HL-60 (cell line): ENCODE data around the gene ZNF740.

Experiments
- DNase-seq, 2 experiments: peaks; one replicate each; pipeline ENCODE4 v3.0.0-alpha.2; 2010 to 2020; ENCODE audit warnings: low read depth in 1 of 2, low spot score in 1 of 2
- H3K27ac ChIP-seq: fragments of 250-450 bp; sonication (Bioruptor Pico); replicated peaks from 2 replicates; pipeline ENCODE4 v1.5.1; 2020; ENCODE audit warnings: mild to moderate bottlenecking, moderate library complexity
- H3K27me3 ChIP-seq: fragments of 250-450 bp; sonication (Bioruptor Pico); 2 replicates; pipeline ENCODE4 v1.5.1; 2021; ENCODE audit warnings: mild to moderate bottlenecking, moderate library complexity; ENCODE audit not compliant: insufficient read depth, poor library complexity, severe bottlenecking
- H3K4me3 ChIP-seq: replicated peaks from 2 replicates; pipeline ENCODE4 v1.5.1; 2011; ENCODE audit warnings: mild to moderate bottlenecking, control low read depth, low read length; ENCODE audit not compliant: insufficient read depth
- GABPA ChIP-seq: IDR thresholded peaks from 2 replicates; pipeline ENCODE4 v1.6.1; 2012; ENCODE audit warnings: low read depth
- POLR2AphosphoS5 ChIP-seq: IDR thresholded peaks from 2 replicates; pipeline ENCODE4 v1.6.1; 2012; ENCODE audit warnings: low read depth
- SPI1 ChIP-seq: IDR thresholded peaks from 2 replicates; pipeline ENCODE4 v1.6.1; 2012; ENCODE audit warnings: low read depth, mild to moderate bottlenecking, borderline replicate concordance
- long read RNA-seq: library from polyadenylated mRNA; unstranded; transcript quantifications from one replicate; pipeline ENCODE4 v2.0.0, GENCODE V29; 2020
- TF ChIP-seq, protein P1 (sequence below): IDR thresholded peaks from one replicate; pipeline ENCODE4 v1.5.1; 2011; ENCODE audit warnings: low read length, control low read depth, inconsistent platforms; ENCODE audit not compliant: insufficient read depth
- TF ChIP-seq, protein P2 (sequence below): IDR thresholded peaks from 2 replicates; pipeline ENCODE4 v1.6.1; 2012; ENCODE audit warnings: low read depth; ENCODE audit not compliant: insufficient replicate concordance

Gene ZNF740
- long read RNA-seq, full-length matches to known transcripts = 2 of 7 reads
- long read RNA-seq, partial matches to known transcripts = 0 of 7 reads
- long read RNA-seq, other reads (novel, unspliced or antisense) = 5 of 7 reads

DNA sequence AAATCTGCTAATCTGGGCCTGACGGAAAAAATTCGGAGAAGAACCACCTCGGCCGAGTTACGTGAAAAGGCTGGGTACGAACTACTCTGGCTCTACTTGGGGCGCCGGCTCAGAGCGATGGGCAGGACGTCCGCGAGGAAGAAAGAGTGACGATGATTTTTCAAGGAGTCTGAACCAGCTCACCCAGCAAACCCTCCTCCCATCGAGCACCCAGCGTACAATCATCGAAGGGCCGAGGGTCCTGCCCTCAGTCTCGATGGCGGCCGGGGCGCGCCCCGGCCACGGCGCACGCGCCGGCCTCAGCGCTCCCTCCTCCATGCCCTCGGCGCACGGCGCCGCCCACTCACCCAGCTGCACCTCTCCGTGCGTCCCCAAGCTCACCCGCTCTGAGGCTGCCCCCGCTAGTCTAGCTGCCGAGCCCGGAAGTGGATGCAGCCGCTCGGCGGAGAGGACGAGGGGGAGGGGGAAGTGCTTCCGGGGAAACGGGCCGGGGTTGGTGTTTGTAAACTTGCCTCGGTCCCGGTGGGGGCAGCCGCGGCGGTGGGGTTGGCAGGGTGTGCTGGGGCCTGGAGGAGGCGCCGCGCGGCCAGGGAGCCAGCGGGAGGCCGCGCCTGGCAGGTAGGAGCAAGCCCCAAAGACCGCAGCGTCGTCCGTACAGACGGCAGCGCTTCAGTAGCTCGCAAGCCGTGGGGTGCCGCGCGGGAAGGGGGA lies at the start of gene ZNF740, which contains the start of gene CSAD:
TSS of gene ZNF740 (plus strand) at position 503 of the 711 bp plus-strand sequence. CDS start 1,262 bp downstream, outside the sequence.
TSS of gene CSAD (minus strand) at position 706 of the 711 bp plus-strand sequence. CDS start 7,455 bp downstream, outside the sequence.
- no peaks in the 10 kb centered on the region for H3K27me3 ChIP-seq
- H3K4me3 ChIP-seq = peak within 1 kb of the TSS; percentile 82
- H3K27ac ChIP-seq = peak within 1 kb of the TSS; percentile 92
- TF ChIP-seq, protein P1, sequence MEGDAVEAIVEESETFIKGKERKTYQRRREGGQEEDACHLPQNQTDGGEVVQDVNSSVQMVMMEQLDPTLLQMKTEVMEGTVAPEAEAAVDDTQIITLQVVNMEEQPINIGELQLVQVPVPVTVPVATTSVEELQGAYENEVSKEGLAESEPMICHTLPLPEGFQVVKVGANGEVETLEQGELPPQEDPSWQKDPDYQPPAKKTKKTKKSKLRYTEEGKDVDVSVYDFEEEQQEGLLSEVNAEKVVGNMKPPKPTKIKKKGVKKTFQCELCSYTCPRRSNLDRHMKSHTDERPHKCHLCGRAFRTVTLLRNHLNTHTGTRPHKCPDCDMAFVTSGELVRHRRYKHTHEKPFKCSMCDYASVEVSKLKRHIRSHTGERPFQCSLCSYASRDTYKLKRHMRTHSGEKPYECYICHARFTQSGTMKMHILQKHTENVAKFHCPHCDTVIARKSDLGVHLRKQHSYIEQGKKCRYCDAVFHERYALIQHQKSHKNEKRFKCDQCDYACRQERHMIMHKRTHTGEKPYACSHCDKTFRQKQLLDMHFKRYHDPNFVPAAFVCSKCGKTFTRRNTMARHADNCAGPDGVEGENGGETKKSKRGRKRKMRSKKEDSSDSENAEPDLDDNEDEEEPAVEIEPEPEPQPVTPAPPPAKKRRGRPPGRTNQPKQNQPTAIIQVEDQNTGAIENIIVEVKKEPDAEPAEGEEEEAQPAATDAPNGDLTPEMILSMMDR = no peak
- TF ChIP-seq GABPA (peak; percentile 97), POLR2AphosphoS5 (peak; percentile 88), SPI1 (peak; percentile 69; the same call in 1 of the 2 replicates)
- TF ChIP-seq, protein P2, sequence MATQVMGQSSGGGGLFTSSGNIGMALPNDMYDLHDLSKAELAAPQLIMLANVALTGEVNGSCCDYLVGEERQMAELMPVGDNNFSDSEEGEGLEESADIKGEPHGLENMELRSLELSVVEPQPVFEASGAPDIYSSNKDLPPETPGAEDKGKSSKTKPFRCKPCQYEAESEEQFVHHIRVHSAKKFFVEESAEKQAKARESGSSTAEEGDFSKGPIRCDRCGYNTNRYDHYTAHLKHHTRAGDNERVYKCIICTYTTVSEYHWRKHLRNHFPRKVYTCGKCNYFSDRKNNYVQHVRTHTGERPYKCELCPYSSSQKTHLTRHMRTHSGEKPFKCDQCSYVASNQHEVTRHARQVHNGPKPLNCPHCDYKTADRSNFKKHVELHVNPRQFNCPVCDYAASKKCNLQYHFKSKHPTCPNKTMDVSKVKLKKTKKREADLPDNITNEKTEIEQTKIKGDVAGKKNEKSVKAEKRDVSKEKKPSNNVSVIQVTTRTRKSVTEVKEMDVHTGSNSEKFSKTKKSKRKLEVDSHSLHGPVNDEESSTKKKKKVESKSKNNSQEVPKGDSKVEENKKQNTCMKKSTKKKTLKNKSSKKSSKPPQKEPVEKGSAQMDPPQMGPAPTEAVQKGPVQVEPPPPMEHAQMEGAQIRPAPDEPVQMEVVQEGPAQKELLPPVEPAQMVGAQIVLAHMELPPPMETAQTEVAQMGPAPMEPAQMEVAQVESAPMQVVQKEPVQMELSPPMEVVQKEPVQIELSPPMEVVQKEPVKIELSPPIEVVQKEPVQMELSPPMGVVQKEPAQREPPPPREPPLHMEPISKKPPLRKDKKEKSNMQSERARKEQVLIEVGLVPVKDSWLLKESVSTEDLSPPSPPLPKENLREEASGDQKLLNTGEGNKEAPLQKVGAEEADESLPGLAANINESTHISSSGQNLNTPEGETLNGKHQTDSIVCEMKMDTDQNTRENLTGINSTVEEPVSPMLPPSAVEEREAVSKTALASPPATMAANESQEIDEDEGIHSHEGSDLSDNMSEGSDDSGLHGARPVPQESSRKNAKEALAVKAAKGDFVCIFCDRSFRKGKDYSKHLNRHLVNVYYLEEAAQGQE = peak; percentile 15
- peak; percentile 95 to 98 for DNase-seq

GRCh38 chr12:53131844-53132243 lies 48.7 kb upstream of the ZNF740 start:
- TF ChIP-seq POLR2AphosphoS5 (no peak), SPI1 (no peak), GABPA (no peak)
- TF ChIP-seq, protein P2 = no peak
- TF ChIP-seq, protein P1 = no peak
- no peaks in the 10 kb centered on the region for H3K27me3 ChIP-seq
- no peak for DNase-seq
- no peak overlapping the region for H3K4me3 ChIP-seq
- H3K27ac ChIP-seq = no peak overlapping the region

GRCh38 chr12:53133722-53134121 lies 46.8 kb upstream of the ZNF740 start:
- no peak for DNase-seq
- H3K27ac ChIP-seq = no peak overlapping the region
- no peak overlapping the region for H3K4me3 ChIP-seq
- TF ChIP-seq, protein P2 = no peak
- TF ChIP-seq SPI1 = no peak
- no peak for TF ChIP-seq GABPA
- TF ChIP-seq, protein P1 = no peak
- no peak for TF ChIP-seq POLR2AphosphoS5
- H3K27me3 ChIP-seq = no peaks in the 10 kb centered on the region
